ENCODE measurements around the gene ZC3H10. TPM values are rescaled to one million over a fixed set of nuclear protein-coding genes. Genes with fewer than 3 reads are reported as not detected.
A peak's percentile ranks its signal among the peaks of the same experiment; 100 is the strongest.

The ZC3H10 gene
- total RNA-seq, 1 donor from 2014 or later, result 11.6 TPM

- H3K27me3 Mint-ChIP-seq, result peaks cover 3% of the 10 kb centered on the region
- H3K9me3 Mint-ChIP-seq, result no peaks in the 10 kb centered on the region
- peak within 1 kb of the TSS; percentile 100 for H3K27ac Mint-ChIP-seq
- DNase-seq (ENCODE audit: extremely low spot score, unreplicated experiment), result peak; percentile 92
- peak within 1 kb of the TSS; percentile 100 for H3K4me3 Mint-ChIP-seq
- peaks cover 42% of the 10 kb centered on the region for H3K36me3 Mint-ChIP-seq
- H3K4me1 Mint-ChIP-seq (ENCODE audit: unreplicated experiment), result peaks cover 49% of the 10 kb centered on the region
- TF ChIP-seq CTCF (conservative IDR thresholded peaks at IDR 0.05), result no peak
These were observed 40.2 kb downstream of the ZC3H10 start, which contains the start of gene MYL6 for GRCh38 chr12:56158029-56158925. MYL6 (plus strand) TSS chr12:56158359; CDS start chr12:56158402, 43 bp downstream.

- Mint-ChIP-seq H3K27ac (peak overlapping the region; percentile 100), H3K36me3 (peaks cover 48% of the 10 kb centered on the region), H3K4me1 (ENCODE audit: unreplicated experiment) (peaks cover 48% of the 10 kb centered on the region), H3K9me3 (no peaks in the 10 kb centered on the region), H3K27me3 (peaks cover 3% of the 10 kb centered on the region), H3K4me3 (peak overlapping the region; percentile 100)
- TF ChIP-seq CTCF (conservative IDR thresholded peaks at IDR 0.05), result no peak
- DNase-seq (ENCODE audit: extremely low spot score, unreplicated experiment), result no peak
These were observed 40.9 kb downstream of the ZC3H10 start for GRCh38 chr12:56158926-56159461.

- Mint-ChIP-seq H3K9me3 (no peaks in the 10 kb centered on the region), H3K27me3 (peaks cover 3% of the 10 kb centered on the region), H3K4me3 (peak overlapping the region; percentile 100), H3K4me1 (ENCODE audit: unreplicated experiment) (peaks cover 48% of the 10 kb centered on the region), H3K27ac (peak overlapping the region; percentile 100), H3K36me3 (peaks cover 54% of the 10 kb centered on the region)
- DNase-seq (ENCODE audit: extremely low spot score, unreplicated experiment), result no peak
- no peak for TF ChIP-seq CTCF (conservative IDR thresholded peaks at IDR 0.05)
These were observed 41.6 kb downstream of the ZC3H10 start for GRCh38 chr12:56159482-56160192.

- Mint-ChIP-seq H3K36me3 (peaks cover 51% of the 10 kb centered on the region), H3K4me3 (peak overlapping the region; percentile 100), H3K27ac (peak overlapping the region; percentile 100), H3K27me3 (peaks cover 3% of the 10 kb centered on the region), H3K9me3 (no peaks in the 10 kb centered on the region), H3K4me1 (ENCODE audit: unreplicated experiment) (peaks cover 46% of the 10 kb centered on the region)
- DNase-seq (ENCODE audit: extremely low spot score, unreplicated experiment), result no peak
- TF ChIP-seq CTCF (conservative IDR thresholded peaks at IDR 0.05), result no peak
These were observed 42.2 kb downstream of the ZC3H10 start for GRCh38 chr12:56160193-56160763.

- H3K4me1 Mint-ChIP-seq (ENCODE audit: unreplicated experiment), result peaks cover 45% of the 10 kb centered on the region
- H3K27ac Mint-ChIP-seq, result peak overlapping the region; percentile 100
These were observed 43.0 kb downstream of the ZC3H10 start for GRCh38 chr12:56160894-56161689.

More at GRCh38 chr12:56160894-56161689, 43.0 kb downstream of the ZC3H10 start:
- Mint-ChIP-seq H3K9me3 (no peaks in the 10 kb centered on the region), H3K36me3 (peaks cover 55% of the 10 kb centered on the region), H3K27me3 (peaks cover 3% of the 10 kb centered on the region), H3K4me3 (peak overlapping the region; percentile 100)
- DNase-seq (ENCODE audit: extremely low spot score, unreplicated experiment), result no peak
- no peak for TF ChIP-seq CTCF (conservative IDR thresholded peaks at IDR 0.05)
